Fibroblast of the aortic adventitia (primary cell): ENCODE data around the gene KCNH1. TPM values are rescaled to one million over a fixed set of nuclear protein-coding genes. Genes with fewer than 3 reads are reported as not detected.
"Not testable (repeated sequence)": the region's sequence is repeated elsewhere in the genome, so short reads cannot be mapped to it uniquely, and the experiment has no call there.

Source experiments
- DNase-seq: peaks from one replicate; pipeline ENCODE4 v3.0.0-alpha.2; 2010; ENCODE audit warnings: low read depth
- H3K4me3 ChIP-seq: 2 replicates; pipeline ENCODE4 v1.5.1; 2011; ENCODE audit warnings: low read depth, mild to moderate bottlenecking, control low read depth, low read length, moderate library complexity
- CTCF ChIP-seq: IDR thresholded peaks from 2 replicates; pipeline ENCODE4 v1.5.1; 2011; ENCODE audit warnings: mild to moderate bottlenecking, low read length, control low read depth, inconsistent platforms; ENCODE audit not compliant: insufficient read depth
- total RNA-seq: library from RNA; depleted of rRNA; stranded (reverse); fragments of >200 nt; gene quantifications from 2 replicates; pipeline ENCODE4 v1.2.3, GENCODE V29; 2012; ENCODE audit warnings: low replicate concordance

Gene KCNH1
- total RNA-seq, 1 donor: not detected

GRCh38 chr1:211024901-211025300 is 109.0 kb downstream of the KCNH1 start:
- TF ChIP-seq CTCF: no peak
- DNase-seq: no peak
- no peak overlapping the region for H3K4me3 ChIP-seq

- DNase-seq: no peak
Observed at GRCh38 chr1:211019266-211019665, 114.7 kb downstream of the KCNH1 start.

GRCh38 chr1:211018690-211019089 is 115.3 kb downstream of the KCNH1 start:
- no peak for TF ChIP-seq CTCF
- no peak for DNase-seq
- H3K4me3 ChIP-seq: no peak overlapping the region

More at GRCh38 chr1:211019266-211019665, 114.7 kb downstream of the KCNH1 start:
- TF ChIP-seq CTCF: no peak
- no peak overlapping the region for H3K4me3 ChIP-seq

- H3K4me3 ChIP-seq: no peak overlapping the region
- no peak for DNase-seq
- no peak for TF ChIP-seq CTCF
Observed at GRCh38 chr1:211017075-211017718, 116.8 kb downstream of the KCNH1 start.

- no peak for DNase-seq
- TF ChIP-seq CTCF: no peak
- H3K4me3 ChIP-seq: no peak overlapping the region
Observed at GRCh38 chr1:211014275-211014674, 119.7 kb downstream of the KCNH1 start.

GRCh38 chr1:211013346-211014240 is 120.4 kb downstream of the KCNH1 start:
- DNase-seq: no peak
- no peak overlapping the region for H3K4me3 ChIP-seq
- no peak for TF ChIP-seq CTCF

- DNase-seq, H3K4me3 ChIP-seq: not testable (repeated sequence)
Observed at GRCh38 chr1:211011128-211011527, 122.8 kb downstream of the KCNH1 start.
